ENCODE results near the gene TIMP4. TPM values are rescaled to one million over a fixed set of nuclear protein-coding genes. Genes with fewer than 3 reads are reported as not detected.

Gene TIMP4
- polyA plus RNA-seq, 1 of the 3 experiments (the other 2 are of a cell fraction), result not detected

DNA sequence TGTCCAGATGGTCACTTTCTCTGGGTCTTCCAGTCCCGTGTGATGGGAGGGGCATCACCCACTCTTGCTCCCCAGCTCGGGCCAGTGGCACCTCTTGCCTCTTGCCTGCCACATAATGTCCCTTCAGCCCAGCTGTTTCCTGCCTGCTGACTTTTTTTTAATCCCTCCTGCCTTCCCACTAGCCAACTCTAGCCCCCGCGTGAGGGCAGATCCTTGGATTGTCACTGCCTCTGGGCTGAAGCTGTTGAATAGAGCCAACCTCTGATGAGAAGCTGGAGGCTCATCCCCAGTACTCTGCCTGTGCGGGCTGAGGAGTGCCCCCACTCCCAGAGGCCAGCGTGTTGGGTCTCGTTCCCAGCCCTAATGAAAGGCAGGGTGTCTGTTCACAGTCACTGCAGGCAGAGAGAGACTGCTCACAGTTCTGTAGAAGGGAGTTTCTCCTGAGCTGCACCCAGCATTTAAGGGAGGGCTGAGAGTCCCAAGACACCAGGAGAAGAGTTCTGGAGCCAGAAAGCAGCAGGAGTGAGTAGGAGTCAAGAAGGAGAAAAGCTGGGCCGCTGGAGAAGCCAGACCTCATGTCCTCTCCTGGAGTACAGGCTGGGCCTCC is 30.1 kb upstream of the TIMP4 start:
- peak overlapping the region; percentile 58; the same call in 1 of the 2 replicates for H3K4me2 ChIP-seq
- POLR2A ChIA-PET, result no interaction called here
- no peak overlapping the region for H3K9ac ChIP-seq
- no peaks in the 10 kb centered on the region for H4K20me1 ChIP-seq (ENCODE audit: insufficient read depth)
- no peaks in the 10 kb centered on the region for H3K9me3 ChIP-seq
- no peaks in the 10 kb centered on the region for H3K27me3 ChIP-seq (ENCODE audit: insufficient read depth)
- peaks cover 21% of the 10 kb centered on the region for H3F3A ChIP-seq (replicated peaks; ENCODE audit: insufficient read depth)
- 97% methylated on average over 7 of the region's 8 CpGs for WGBS (ENCODE audit: low lambda C conversion rate)
- no peaks in the 10 kb centered on the region for H3K9me2 ChIP-seq
- H3K36me3 ChIP-seq (replicated peaks in 1 of 2; ENCODE audit: control insufficient read depth in 1 of 2, insufficient read depth in 2 of 2, low read length in 1 of 2), result no peaks in the 10 kb centered on the region
- TF ChIP-seq, protein P1, sequence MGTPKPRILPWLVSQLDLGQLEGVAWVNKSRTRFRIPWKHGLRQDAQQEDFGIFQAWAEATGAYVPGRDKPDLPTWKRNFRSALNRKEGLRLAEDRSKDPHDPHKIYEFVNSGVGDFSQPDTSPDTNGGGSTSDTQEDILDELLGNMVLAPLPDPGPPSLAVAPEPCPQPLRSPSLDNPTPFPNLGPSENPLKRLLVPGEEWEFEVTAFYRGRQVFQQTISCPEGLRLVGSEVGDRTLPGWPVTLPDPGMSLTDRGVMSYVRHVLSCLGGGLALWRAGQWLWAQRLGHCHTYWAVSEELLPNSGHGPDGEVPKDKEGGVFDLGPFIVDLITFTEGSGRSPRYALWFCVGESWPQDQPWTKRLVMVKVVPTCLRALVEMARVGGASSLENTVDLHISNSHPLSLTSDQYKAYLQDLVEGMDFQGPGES (IDR thresholded peaks at IDR 0.05; ENCODE audit: low read depth, low read length), result no peak
- TF ChIP-seq EZH2phosphoT487 (IDR thresholded peaks at IDR 0.05; ENCODE audit: borderline replicate concordance, low read depth) (no peak), SIN3A (IDR thresholded peaks at IDR 0.05; ENCODE audit: borderline replicate concordance, low read depth, low read length) (no peak), FOSL2 (IDR thresholded peaks at IDR 0.05; ENCODE audit: borderline replicate concordance, low read depth) (no peak), RXRA (IDR thresholded peaks at IDR 0.05; ENCODE audit: borderline replicate concordance, low read depth) (no peak), POLR2AphosphoS5 (IDR thresholded peaks at IDR 0.05; ENCODE audit: low read depth, low read length) (no peak), MEF2A (IDR thresholded peaks at IDR 0.05; ENCODE audit: borderline replicate concordance, low read depth) (no peak), RFX5 (IDR thresholded peaks at IDR 0.05; ENCODE audit: low read length) (no peak), FOXM1 (IDR thresholded peaks at IDR 0.05; ENCODE audit: low read depth) (no peak), TCF12 (IDR thresholded peaks at IDR 0.05) (no peak), EP300 (IDR thresholded peaks at IDR 0.05; ENCODE audit: borderline replicate concordance in 1 of 2, low read depth in 1 of 2, low read length in 1 of 2) (no peak), RCOR1 (IDR thresholded peaks at IDR 0.05; ENCODE audit: low read length) (no peak), ELF1 (IDR thresholded peaks at IDR 0.05) (no peak), TEAD4 (IDR thresholded peaks at IDR 0.05; ENCODE audit: borderline replicate concordance, insufficient read depth) (no peak), NFIC (IDR thresholded peaks at IDR 0.05; ENCODE audit: borderline replicate concordance) (no peak), GATA2 (CRISPR knock-in tag; IDR thresholded peaks at IDR 0.05) (no peak)
- TF ChIP-seq, protein P2, sequence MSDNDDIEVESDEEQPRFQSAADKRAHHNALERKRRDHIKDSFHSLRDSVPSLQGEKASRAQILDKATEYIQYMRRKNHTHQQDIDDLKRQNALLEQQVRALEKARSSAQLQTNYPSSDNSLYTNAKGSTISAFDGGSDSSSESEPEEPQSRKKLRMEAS (IDR thresholded peaks at IDR 0.05; ENCODE audit: low read depth), result no peak
- TF ChIP-seq, protein P3, sequence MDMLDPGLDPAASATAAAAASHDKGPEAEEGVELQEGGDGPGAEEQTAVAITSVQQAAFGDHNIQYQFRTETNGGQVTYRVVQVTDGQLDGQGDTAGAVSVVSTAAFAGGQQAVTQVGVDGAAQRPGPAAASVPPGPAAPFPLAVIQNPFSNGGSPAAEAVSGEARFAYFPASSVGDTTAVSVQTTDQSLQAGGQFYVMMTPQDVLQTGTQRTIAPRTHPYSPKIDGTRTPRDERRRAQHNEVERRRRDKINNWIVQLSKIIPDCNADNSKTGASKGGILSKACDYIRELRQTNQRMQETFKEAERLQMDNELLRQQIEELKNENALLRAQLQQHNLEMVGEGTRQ (IDR thresholded peaks at IDR 0.05; ENCODE audit: borderline replicate concordance, low read depth, low read length), result no peak
- TF ChIP-seq, protein P4, sequence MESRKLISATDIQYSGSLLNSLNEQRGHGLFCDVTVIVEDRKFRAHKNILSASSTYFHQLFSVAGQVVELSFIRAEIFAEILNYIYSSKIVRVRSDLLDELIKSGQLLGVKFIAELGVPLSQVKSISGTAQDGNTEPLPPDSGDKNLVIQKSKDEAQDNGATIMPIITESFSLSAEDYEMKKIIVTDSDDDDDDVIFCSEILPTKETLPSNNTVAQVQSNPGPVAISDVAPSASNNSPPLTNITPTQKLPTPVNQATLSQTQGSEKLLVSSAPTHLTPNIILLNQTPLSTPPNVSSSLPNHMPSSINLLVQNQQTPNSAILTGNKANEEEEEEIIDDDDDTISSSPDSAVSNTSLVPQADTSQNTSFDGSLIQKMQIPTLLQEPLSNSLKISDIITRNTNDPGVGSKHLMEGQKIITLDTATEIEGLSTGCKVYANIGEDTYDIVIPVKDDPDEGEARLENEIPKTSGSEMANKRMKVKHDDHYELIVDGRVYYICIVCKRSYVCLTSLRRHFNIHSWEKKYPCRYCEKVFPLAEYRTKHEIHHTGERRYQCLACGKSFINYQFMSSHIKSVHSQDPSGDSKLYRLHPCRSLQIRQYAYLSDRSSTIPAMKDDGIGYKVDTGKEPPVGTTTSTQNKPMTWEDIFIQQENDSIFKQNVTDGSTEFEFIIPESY (IDR thresholded peaks at IDR 0.05; ENCODE audit: borderline replicate concordance, low read depth), result no peak
- H3K4me3 ChIP-seq (ENCODE audit: low read depth in 2 of 2, low read length in 1 of 2), result no peak overlapping the region
- H3K79me2 ChIP-seq (ENCODE audit: insufficient read depth), result no peaks in the 10 kb centered on the region
- CTCF ChIA-PET, result interaction anchor here (2.0 to 2.6 kb wide), 2 partner anchors 10 to 13 kb away, joined by 8 to 22 read pairs; no protein-coding TSS in a partner anchor
- DNase-seq, result no peak
- H3K4me1 ChIP-seq (ENCODE audit: control insufficient read depth in 1 of 2, insufficient read depth in 2 of 2, low read depth in 1 of 2, low read length in 1 of 2), result peaks cover 0 to 29% of the 10 kb centered on the region in 2 experiments
- H2AFZ ChIP-seq (ENCODE audit: low read depth), result no peak overlapping the region
- H3K27ac ChIP-seq (ENCODE audit: low read depth in 2 of 2, low read length in 1 of 2), result peak overlapping the region in 1 of 2 experiments; percentile 85; a peak in 1 of 4 replicates

All from SK-N-SH (cell line).